HG03139 (cell line): ENCODE measurements around the gene GREB1.
"Not testable (repeated sequence)": the region's sequence is repeated elsewhere in the genome, so short reads cannot be mapped to it uniquely, and the experiment has no call there.

Source experiments
- ATAC-seq: cut with Tn5 transposase; IDR thresholded peaks from one replicate; pipeline ENCODE4 v1.9.1; 2021; ENCODE audit not compliant: unreplicated experiment

Gene GREB1

GRCh38 chr2:11659115-11659475 lies 125.2 kb downstream of the GREB1 start:
- ATAC-seq = no peak

DNA sequence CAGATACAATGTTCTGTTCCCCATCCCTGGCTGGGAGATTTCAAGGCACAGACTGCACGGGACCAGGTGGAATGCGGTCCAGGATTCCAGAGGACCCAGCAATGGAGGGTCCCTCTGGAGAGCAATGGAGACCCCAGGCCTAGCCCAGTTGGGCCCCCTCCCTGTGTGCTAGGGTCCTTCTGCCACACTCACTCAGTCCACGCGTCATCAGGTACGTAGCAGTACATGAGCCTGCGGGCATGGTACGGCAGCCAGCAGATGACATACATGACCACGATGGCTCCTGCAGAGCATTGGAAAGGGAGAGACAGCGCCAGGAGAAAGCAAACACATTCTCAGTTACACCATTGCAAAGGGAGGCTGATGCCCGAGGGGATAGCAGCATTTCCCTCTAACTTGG lies 126.0 kb downstream of the GREB1 start:
- no peak for ATAC-seq

DNA sequence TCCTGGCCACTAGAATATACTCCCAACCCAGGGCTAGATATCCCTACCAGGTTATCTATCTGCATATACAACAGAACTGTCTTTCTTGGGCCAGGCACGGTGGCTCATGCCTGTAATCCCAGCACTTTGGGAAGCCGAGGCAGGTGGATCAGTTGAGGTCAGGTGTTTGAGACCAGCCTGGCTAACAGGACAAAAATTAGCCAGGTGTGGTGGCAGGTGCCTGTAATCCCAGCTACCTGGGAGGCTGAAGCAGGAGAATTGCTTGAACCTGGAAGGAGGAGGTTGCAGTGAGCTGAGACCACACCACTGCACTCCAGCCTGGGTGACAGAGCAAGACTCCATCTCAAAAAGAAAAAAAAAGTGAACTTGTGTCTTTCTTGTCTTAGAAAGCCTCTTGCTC lies 126.6 kb downstream of the GREB1 start:
- ATAC-seq = not testable (repeated sequence)

GRCh38 chr2:11661891-11662435 lies 128.1 kb downstream of the GREB1 start:
- ATAC-seq = no peak

DNA sequence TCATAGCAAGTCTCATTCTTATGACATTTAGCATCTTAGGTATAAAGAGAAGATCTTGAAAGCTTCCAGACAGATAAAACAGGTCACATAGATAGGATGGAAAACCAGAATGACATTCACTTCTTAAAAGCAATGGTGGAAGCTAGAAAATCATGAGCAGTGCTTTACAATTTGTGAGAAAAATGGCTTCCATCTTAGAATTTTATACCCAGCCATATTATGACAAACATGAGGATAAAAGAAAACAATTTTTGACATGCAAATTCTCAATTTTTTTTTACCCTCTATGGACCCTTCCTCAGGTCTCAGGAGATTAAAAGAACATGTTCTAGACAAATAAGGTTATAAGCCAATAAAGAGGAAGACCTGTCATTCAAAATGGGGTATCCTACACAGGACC lies 129.0 kb downstream of the GREB1 start:
- no peak for ATAC-seq

DNA sequence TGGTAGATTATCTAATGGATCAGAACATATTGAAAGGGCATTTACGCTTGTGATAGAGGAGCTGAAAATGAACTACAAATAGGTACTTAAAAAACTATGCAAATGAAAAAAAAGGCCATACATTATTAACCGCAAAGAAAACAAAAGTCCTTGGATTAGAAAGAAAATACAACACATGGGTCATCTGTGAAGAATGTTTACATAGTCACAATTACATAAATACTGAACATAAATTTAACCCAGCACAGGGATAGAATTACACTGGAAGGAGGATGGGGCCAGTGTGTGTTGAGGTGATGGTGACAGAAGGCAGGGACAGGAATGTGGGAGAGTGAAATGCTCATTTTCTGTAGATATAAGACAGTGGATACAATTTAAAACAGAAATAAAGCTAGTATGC lies 129.6 kb downstream of the GREB1 start:
- ATAC-seq = no peak

DNA sequence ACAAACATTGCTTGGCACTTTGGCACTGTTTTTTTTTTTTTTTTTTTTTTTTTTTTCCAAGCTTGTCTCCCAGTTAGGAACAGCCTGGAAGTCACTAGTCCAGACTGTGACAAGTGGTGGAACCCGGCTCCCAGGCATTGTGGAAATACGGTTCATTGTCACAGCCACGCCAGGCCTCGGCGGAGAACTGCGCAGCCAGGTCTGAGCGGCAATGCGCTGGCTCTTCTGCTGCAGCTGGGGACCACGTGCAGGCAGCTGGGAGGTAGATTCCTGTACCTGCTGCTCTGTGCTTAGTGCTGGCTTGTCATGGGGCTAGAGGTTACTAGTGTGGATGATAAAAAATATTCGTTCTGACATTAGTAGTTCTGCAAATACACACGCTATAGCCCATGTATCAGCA lies 131.2 kb downstream of the GREB1 start:
- ATAC-seq = no peak

DNA sequence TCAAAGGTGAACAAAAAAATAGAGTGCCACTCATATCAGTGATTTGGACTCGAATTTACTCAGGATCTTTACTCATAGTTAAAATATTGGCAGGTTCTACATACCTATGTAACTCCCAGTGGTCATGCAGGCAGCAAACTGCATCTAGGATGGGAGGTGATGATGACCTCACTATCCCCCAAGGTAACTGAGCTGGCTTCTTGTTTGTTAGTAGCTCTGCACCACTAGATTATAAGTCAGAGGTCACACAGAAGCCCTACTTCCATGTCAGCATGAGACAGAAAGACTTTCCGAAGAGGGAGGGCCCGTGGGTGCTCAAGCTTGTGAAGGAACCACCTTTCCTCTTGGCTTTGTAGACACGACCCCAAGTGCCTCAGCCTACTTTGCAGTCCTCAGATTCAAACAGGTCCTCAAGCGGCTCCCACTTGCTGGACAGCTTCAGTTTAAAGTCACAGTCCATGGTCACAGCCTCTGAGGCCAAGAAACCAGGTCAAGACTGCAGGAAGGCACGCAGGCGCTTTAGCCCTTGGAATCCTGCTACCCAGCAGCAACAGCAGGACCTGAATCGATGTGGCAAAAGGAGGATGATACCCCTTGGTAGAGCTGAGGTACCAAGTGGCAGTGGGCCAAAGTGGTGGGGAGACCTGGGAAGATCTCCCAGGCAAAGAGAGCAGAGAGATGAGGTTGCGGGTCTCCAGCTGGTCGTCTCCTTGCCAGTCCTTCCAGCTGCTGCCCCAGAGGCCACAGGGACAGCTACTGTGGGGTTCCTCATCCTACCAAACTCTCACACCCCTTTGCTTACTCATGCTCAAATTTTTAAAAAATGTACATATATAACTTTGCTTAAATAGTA lies 131.9 kb downstream of the GREB1 start:
- ATAC-seq = no peak

GRCh38 chr2:11667194-11667593 lies 133.3 kb downstream of the GREB1 start:
- no peak for ATAC-seq

GRCh38 chr2:11667866-11668637 lies 134.2 kb downstream of the GREB1 start:
- ATAC-seq = no peak

GRCh38 chr2:11669454-11670291 lies 135.8 kb downstream of the GREB1 start, which contains the start of gene NTSR2:
Gene NTSR2, minus strand, starts transcription at chr2:11670195. Its CDS starts 66 bp downstream, at chr2:11670129.
- ATAC-seq = no peak

DNA sequence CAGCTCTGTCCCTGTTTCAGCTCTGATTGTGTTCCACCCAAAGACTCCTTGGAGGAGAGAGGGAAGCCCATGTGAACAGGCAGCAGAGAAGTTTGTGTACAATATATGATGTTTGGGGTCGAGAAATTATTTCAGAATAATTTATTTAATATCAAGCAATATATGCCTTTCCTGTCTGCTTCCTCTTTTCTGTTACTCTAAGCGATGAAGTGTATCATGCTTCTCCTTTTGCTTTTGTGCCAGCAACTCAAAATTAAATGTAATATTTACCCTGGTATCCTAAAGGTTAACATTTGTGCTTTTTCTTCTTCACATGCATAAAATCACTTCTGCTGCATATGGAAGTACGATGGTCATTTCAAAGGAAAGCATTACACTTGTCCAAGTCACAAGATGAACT lies 138.6 kb downstream of the GREB1 start:
- no peak for ATAC-seq

GRCh38 chr2:11674983-11675382 lies 141.1 kb downstream of the GREB1 start:
- ATAC-seq = no peak

GRCh38 chr2:11675423-11676112 lies 141.7 kb downstream of the GREB1 start:
- ATAC-seq = no peak

DNA sequence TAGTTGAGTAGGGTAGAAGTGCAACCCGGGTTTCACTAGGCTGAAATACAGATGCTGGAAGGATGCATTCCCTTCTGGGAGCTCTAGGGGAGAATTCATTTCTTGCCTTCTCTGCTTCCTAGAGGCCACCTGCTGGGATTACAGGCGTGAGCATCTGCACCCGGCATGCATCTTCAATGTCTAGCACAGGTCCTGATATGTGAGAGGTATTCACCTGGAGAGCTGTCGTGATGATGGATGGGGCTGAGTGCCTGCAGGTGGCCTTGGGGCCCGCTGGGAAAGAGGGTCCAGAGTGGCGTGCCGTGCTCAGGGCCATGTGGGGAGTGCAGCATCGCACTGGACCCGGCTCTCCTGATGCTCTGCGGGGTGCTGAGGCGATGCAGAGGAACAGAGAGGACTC lies 142.8 kb downstream of the GREB1 start:
- no peak for ATAC-seq

- no peak for ATAC-seq
Measured at GRCh38 chr2:11677136-11678055, 143.6 kb downstream of the GREB1 start.

DNA sequence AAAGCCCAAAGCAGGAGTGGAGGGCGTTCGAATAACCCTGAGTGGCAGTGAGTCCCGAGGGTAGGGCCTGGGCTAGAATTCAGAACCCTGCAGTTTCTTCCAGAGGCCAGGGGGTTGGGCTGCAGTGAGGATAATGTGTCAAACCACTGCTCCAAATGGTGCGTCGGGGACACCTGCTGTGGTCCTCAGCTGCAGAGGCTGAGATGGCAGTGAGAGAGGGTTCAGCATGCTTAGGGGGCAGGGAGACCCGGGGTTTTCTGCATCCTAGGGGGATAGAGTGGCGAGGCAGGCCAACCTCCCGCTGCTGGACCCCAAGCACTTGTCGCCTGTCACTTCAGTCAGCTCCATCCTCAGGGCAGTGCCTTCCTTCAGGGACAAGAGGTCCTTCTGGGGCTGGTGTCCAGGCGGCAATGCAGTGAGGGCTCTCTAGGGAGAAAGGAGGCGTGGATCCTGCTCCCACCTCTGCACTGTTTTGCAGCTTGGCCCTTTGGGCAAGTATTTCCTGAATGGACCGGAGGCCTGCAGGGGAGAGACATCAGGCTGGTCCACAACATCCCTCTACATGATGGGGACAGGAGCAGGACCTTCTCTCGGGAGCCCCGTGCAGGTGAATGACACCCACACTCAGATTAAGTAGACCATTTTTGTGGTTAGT lies 144.6 kb downstream of the GREB1 start:
- ATAC-seq = no peak

DNA sequence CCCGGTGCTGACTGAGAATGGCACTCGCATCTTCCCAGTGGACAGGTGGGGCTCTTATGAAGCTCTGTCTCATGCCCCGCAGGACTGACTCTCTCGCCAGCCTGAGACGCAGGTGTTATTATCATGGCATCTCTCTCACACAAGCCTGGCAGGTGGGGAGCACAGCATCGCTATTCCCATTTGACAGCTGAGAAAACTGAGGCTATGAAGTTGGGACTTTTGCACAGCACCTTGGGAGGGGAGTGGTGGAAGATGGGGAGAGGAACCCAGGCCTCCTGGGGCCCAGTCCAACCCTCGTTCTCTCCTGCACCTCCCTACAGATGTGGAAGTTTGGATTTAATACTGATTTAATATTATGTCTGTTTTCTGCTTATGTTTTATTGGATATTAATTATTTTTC lies 145.2 kb downstream of the GREB1 start:
- no peak for ATAC-seq
